Iris pigment epithelial cell (primary cell): ENCODE results near the gene ARMC8.

Experiments
- DNase-seq: peaks from one replicate; pipeline ENCODE4 v3.0.0-alpha.2; 2011; ENCODE audit warnings: low read depth

The ARMC8 gene

DNA sequence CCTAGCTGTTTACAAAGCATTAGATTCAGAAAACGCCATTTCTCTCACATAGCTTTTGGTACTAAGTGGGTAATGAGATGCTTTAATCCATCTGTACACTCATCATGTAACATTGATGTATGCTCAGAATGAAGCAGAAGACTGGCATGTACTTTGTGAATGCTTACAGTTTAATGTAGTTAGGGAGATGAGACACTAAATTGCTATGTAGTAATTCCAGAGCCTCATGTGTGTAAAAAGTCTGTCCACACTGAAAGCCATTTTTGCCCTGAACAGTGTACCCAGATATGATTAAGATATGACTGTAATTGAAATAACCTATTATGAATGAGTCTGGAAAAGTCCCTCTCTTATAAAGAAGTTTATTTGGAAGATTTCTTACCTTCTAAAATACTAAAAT, 66.5 kb downstream of the ARMC8 start:
- DNase-seq, result no peak

DNA sequence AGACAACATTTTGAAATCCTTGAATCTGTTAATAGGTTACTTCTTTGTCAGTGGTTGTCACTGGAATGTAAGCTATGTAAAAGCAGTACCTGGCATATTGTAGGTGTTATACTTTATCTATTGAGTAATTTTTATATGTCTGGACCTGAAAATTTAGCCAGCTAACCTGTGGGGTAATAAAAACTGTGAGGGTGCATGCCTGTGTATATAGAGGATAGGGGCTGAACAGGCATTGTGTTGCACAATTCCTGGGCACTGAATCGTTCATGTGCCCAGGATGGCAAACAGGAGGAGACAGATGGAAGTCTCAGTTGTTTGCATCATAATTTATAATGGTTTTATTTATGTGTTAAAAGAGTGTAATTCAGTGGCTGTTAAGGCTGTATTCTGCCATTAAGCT, 67.1 kb downstream of the ARMC8 start:
- no peak for DNase-seq

DNA sequence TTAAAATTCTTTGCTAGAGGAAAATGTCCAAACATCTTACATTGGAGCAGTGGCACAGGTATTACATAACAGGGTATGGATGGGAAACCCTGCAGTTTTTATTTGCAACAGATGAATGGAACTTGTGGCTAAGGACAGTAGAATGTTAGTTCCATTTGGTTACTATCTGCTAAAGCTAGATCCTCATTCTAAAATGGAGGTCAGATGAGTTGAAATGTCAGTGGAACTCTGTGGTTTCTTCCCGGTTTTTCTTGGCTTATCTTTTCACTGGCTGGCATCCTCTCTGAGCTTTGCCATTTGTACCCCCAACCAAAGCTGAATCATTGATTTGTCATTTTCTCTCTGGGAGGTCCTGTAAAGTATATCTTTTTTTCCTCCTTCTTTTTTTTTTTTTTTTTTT, 68.9 kb downstream of the ARMC8 start:
- DNase-seq, result peak; percentile 11

DNA sequence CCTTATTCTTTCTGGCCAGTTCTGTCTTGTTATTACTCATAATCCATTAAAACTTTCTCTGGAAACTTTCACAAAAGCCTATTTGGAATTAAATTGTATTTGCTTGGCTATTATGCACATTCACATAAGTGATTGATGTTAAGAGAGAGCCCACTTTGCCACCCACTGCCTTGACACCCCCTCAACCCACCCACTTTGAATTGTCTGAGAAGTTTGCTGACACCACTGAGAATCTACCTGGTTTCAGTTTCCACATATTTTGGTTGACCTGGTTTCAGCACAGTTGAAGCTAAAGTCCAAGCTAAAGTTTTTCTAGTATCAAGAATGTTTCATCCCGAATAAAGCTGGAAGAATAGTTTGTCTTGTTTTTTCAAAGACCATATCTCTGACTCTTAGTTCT, 70.9 kb downstream of the ARMC8 start:
- no peak for DNase-seq

DNA sequence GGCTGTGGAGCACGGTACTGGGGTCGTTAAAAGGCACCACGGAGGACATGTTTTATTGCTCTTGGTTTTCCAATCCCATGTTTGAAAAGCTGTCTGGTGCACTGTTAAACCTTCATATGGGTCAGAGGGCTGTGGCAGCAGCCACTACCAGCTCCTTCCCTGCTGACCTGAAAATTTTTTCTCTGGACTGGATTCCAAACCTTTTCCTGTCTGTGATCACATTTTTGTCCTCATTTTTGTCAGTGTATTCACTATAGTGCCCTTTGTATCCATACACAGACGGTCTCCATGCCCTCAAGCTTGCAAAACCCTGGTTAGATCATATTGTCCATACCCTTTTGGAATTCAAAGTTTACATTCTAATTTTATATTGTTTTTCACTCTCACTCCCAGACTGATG, 72.0 kb downstream of the ARMC8 start:
- no peak for DNase-seq

DNA sequence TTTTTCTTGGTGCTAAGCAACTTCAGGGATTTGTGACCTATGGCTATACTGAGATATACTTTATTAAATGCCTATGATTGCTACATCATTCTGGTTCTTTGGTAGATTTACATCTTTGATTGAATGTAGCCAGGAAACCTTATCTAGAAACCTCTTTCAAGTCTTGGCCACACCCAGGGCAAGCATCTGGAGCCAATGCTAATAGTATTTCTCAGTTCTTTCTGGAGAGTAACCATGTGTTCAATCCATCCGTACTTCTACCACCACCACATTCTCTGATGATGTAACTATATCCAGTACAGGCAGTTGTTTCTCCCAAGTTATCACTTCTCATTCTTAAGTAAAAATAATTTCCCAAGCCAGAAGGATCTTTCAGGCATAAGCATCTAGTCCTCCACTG, 73.5 kb downstream of the ARMC8 start:
- DNase-seq, result peak; percentile 42

DNA sequence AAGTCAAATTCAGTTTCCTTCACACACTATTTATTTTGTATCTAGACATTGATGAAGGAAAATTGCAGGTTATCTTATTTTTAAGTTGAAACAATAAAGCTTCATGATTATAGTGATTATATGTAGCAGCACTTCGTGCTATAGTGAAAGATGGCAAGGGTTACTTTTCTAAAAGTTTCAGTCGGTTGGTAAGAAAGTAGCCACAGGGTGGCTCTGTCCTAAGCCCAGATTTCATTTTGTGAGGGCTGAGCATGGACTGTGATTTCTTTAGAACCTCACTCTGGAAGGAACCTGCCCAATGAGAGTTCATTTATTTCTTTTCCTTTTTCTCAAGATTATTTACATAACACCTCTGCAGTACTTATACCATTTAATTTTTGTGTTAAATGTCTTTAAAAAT, 76.0 kb downstream of the ARMC8 start:
- DNase-seq, result no peak

DNA sequence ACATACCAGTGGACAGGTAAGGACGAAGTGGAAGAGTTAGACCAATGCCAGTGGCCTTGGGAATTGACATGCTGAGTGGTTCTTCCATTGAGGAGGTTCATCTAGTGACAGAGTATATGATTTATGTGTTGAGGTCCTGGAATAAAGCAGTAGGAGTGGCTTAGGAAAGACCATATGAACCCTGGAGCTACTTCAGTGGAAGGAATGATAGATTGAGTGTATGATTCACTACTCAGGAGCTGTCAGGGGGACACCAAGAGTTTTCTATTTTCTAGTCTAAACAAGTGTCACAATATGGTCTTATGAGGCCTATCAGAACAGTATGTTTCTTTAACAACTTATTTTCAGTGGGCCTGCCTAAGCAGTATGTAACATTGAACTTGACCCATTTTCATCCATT, 78.6 kb downstream of the ARMC8 start:
- DNase-seq, result peak; percentile 44

DNA sequence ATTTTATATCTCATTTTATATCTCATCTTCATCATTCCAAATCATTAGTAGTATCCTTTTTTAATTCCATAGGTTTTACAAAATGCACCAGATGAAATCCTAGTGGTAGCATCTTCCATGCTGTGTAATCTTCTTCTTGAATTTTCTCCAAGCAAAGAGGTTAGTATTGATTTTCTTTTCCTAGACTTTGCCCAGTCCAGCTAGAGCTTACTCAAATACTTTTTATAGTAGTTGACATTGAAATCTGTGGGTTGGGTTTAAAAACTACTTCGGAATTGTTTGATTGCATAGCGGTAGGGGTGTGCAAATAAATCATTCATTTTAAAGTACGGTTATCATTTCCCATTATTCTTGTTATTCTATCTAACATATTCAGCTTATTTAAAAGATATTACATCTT, 80.0 kb downstream of the ARMC8 start:
- DNase-seq, result no peak

DNA sequence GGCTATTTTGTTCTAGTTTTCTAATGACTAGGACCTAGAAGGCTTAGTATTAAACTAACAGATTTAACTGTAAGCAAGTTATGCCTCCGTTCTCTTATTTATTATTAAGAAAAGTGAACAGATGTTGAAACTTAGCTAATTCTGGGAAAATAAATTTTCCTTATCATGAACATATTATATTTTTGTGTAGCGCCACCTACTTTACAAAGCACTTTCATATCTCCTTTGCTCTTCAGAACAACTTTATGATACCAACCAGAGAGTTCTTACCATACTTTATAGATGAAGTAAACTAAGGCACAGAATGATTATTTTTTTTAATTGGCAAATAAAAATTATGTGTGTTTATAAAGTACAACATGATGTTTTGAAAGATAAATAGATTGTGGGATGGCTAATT, 83.1 kb downstream of the ARMC8 start:
- DNase-seq, result no peak

DNA sequence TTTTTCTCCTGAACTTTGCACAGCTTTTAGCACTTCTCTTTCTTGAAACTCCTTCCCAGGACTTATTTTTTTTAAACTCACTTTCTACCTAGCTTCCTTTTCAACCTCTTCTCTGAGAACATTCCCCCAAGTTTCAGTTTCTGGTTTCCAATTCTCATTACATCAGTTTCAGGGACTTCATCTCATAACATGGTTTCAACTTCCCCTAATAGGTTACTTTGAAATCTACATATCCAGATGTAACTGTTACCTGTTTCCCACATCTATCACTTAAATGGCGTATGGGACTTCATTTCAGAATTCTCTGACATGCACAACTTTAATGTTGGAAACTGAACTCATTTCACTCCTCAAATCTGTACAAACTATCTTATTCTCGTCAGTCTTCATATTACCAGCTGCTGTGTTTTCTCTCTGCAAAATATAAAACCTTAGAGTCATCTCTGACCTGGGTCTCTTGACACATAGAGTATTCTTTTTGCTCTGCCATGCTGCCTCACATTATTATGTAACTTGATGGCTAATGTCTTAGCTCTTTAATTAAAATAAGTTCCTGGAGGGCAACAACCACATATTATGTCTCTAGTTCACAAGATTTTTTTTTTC, 84.2 kb downstream of the ARMC8 start:
- no peak for DNase-seq

DNA sequence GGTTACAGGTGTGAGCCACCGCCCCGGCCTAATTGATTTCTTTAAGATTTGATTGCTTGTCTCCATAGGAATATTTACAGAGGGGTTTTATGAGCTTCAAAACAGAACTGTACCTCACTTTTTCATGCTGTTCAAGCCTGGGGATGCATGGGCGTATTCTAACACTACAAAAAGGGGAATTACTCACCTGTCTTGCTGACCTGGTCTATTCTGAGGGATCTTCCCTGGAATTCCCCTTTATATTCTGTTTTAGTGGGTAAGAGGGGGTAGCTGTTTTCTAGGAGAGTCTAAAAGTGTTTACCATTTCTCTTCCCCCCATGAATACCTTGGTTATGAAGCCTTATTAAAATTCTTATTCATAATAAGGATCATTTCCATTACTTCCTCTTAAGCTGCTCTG, 94.5 kb downstream of the ARMC8 start:
- no peak for DNase-seq

DNA sequence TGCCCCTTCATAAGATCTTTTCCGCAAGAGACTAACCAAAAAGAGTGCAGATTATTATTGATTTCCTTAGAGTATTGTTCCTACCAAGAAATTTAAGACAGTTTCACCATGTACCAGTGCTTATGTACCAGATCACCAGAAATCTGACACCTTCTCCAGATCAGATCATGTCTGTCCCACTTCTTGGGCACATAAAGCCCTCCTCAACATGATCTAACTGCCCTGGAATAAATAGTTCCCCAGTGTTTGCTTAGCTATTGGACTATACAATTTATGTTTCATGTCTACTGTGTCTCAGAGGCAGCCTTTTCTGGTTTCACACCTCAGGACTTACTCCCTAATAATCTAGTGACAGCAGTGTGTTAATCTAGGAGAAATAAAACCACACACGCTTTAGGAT, 95.7 kb downstream of the ARMC8 start:
- DNase-seq, result peak; percentile 7

DNA sequence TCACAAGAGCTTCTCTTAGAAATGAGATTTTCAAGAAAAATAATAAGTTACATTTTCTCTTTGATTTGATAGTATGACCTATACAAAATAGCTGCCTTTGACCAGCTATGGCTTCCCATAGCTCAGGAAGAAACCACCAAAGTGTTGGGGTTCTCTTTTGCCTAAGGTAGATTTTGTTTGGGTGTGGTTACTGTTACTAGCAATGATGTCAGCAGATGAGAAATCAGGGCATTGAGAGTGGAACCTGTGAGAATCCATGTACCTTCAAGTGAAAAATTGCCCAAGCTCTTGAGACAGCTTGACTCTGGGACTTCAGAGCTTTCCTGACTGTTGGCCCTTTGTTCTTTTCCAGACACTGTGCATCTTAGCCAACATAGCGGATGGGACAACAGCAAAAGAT, 97.0 kb downstream of the ARMC8 start:
- no peak for DNase-seq

DNA sequence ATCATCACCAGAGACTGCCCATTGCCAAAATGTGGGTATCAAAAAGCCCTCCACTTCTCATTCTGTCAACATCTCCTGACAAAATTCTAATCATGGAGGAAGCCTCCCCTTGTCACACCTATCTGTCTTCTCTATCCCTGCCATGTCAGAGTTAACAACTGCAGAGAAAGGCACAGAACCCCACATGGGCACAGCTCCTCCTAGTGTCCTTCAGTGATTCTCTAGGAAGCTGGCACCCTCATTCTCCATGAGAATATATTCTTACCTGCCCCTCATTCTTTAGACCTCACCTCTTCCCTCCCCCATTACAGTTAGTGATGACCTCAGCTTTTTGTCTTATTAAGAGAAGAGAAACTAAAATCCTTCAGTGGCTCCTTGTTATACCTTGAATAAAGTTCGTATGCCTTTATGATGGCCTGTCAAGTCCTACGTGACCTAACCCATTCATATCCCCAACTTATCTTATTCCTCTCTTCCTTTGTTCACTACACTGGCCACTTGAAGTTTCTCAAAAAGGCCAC, 97.9 kb downstream of the ARMC8 start:
- DNase-seq, result no peak

DNA sequence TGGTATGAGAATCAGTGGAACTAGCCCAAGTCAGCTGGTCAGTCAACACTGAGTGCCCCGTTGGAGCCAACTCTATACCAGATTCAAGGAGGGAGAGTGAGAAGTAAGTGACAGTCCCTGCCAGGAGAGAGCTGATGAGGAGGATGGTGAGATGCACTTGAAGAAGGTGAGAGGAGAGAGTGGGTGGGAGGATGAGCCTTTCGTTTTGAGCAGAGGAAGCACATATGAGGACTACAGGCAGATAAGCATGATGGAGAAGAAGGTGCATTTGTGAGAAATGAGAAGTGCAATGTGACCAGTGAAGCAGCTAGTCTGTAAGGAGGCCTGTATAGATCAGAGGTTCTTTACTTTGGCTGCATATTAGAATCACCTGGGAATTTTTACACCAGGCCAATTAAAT, 102.2 kb downstream of the ARMC8 start:
- no peak for DNase-seq

DNA sequence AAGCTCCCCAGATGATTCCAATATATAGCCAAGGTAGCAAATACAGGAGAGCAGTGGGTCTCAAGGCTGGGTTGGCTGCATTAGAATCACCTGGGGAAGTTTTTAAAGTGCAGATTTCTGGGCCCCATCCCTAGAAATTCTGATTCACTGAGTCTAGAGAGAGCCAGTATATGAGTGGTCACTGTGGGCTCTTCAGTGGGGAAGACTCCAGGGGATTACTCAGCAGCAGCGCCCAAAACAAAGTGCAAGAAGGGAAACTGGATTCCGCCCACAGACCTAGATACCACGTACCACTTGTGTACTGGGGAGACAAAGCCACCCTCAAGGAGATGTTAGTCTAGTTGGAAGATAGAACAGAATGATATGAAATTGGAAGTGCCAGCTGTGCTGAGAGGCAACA, 102.6 kb downstream of the ARMC8 start:
- DNase-seq, result no peak

DNA sequence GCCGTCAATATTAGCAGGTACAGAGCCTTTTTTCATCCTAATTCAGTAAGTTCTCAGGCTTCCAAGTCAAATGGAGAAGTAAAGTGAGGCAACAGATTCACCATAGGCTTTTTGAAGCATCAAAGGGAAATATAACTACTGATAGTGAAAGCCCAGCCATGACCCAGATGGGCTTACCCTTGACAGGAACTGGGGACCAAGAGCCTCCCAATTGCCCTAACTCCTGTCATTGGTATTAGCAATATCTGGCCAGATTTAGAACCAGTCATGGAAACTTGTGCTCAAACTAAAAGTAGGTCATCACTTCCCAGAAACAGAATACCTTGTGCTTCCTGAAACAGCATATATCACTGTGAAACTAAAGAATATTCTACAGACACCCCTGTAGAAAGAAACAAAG, 109.5 kb downstream of the ARMC8 start:
- no peak for DNase-seq

DNA sequence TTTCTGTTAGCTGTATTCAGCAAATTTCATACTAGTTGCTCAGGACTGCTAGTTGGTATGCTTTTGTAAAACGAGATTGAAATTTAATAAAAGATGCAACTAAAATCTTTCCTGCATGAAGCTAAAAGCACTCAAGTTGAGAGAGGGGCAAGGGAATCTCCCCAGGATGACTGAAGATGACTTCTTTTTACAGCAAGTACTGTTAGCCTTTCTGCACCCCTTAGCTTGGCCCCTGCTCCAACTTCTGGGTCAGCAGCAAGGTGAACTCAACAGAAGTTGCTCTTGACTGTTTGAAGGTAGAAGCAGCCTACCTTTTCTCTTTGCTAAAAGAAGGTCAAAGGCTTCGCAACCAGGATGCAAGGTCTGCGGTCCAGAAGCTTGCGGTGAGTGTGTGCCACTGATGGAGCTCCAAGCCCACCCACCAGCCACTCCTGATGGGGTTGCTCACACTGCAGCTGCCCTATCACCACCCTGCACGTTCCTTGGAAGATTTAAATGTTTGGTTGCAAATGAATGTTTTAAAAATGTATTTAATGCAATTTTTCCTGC, 110.0 kb downstream of the ARMC8 start:
- no peak for DNase-seq

DNA sequence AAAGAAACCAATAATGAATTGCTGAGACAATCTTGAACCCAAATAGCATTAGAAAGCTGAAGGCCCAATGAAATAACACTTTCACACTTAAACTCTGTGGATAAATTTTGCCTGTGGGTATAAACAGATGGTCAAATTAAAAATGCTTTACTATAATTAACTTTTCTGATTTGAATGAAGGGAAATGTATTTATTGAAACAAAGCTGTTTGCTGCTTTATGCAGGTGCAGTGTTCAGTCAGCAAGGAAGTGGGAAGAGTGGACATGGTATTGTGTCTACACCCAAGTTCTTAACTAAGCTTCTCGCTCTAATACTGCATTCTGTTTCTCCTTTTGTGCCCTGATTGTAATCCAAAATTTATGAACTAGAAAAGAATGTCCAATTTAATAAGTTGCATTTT, 110.8 kb downstream of the ARMC8 start:
- DNase-seq, result no peak

DNA sequence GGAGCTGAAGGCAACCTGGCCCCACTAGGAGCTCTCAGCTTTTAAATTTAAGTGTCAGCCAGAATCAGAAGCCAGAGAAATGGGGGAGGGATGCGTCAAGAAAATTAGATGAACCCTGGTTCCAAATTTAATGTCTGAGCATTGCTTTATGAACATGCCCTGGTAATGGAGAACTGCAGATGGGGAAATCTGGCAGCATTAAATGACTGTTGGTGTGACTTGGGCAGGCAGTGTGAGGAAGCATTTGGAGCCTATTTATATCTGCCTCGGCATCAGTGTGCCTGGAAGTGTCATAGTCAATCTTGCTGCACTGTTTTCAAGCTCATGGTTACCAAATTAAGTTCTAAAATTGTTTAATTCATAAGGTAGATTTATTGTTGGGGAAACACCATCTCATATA, 113.5 kb downstream of the ARMC8 start:
- DNase-seq, result no peak

DNA sequence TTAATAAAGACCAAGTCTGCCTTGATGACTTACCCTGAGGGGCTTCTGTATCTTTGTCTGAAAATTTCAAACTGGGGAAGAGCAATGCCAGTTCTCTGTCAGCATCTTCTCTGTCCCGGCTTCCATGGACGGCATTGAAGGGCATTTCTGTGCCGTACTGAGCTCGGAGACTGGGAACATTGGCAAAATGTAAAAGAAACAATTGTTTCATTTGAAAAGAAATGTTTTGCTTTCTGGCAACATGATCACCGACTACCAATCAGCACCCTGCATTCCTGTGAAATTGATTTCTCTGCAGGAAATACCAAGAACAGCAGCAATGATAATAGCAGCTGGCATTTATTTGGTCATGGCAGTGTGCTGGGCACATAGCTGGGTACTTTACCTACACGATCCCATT, 116.4 kb downstream of the ARMC8 start:
- DNase-seq, result no peak

DNA sequence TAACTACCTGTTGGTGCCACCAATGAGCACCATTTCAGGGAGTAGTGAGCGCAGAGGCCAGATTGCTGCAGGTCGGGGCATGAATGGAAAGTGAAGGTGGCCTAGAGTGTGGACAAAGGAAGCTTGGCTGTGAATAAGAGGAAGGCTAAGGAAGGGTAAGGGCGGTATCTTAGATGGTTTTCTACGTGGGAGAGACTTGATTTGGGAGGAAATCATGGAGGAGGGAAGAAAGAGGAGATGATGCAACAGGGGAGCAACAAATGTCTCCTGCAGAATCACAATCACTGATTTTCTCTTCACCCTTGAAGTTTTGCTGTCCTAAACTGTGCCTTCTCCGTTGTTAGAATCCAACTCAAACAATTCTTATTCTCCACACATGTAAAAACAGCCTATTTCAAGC, 120.8 kb downstream of the ARMC8 start:
- DNase-seq, result no peak

DNA sequence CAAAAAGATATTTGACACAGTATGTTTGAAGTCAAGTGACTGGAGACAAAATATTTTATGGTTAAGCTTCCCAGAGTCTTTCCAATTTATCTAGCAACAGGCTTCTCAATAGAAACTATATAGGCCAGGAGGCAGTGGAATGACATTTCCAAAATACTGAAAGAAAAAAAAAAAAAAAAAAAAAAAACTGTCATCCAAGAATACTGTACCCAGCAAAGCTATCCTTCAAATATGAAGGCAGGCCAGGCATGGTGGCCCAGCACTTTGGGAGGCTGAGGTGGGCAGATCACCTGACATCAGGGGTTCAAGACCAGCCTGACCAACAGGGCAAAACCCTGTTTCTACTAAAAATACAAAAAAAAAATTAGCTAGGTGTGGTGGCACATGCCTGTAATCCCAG, 121.7 kb downstream of the ARMC8 start:
- DNase-seq, result no peak
